ENCODE measurements around the gene TRIM41. TPM values are rescaled to one million over a fixed set of nuclear protein-coding genes. Genes with fewer than 3 reads are reported as not detected.

Gene TRIM41
- total and polyA plus RNA-seq, 9 of the 15 experiments (the other 6 are each of a cell fraction or from before 2014, with no cell fraction given): 1.8 to 47.6 (median 20.9) TPM

GRCh38 chr5:181204113-181204825, 18.8 kb upstream of the TRIM41 start (continued):
- TF ChIP-seq MYC (IDR thresholded peaks at IDR 0.05; ENCODE audit: low read depth, low read length) (peak; percentile 68; the same call in 1 of the 2 replicates), MYC (CRISPR knock-in tag; IDR thresholded peaks at IDR 0.05; ENCODE audit: borderline replicate concordance, low read depth) (no peak), SMAD1 (IDR thresholded peaks at IDR 0.05; ENCODE audit: low read depth, low read length, partially characterized antibody) (no peak), ZNF583 (CRISPR knock-in tag; IDR thresholded peaks at IDR 0.05) (no peak), ZNF143 (CRISPR knock-in tag; IDR thresholded peaks at IDR 0.05) (no peak), RBM22 (IDR thresholded peaks at IDR 0.05; ENCODE audit: low read depth, low read length, poor library complexity, severe bottlenecking) (no peak), TBL1XR1 (IDR thresholded peaks at IDR 0.05; ENCODE audit: low read length in 2 of 2) (no peak), BRF1 (IDR thresholded peaks at IDR 0.05; ENCODE audit: borderline replicate concordance, extremely low read depth, insufficient read length) (no peak), THRB (CRISPR knock-in tag; conservative IDR thresholded peaks at IDR 0.05) (no peak), RBBP5 (IDR thresholded peaks at IDR 0.05; ENCODE audit: borderline replicate concordance, insufficient read depth, low read length, poor library complexity, severe bottlenecking) (peak; percentile 73), ZNF253 (CRISPR knock-in tag; conservative IDR thresholded peaks at IDR 0.05) (no peak), ILK (tag; IDR thresholded peaks at IDR 0.05; ENCODE audit: borderline replicate concordance, low read depth) (no peak), NFYB (IDR thresholded peaks at IDR 0.05; ENCODE audit: extremely low read depth, insufficient read length) (no peak), PKNOX1 (IDR thresholded peaks at IDR 0.05) (peak; percentile 57), CREB1 (IDR thresholded peaks at IDR 0.05) (no peak), CREB1 (CRISPR knock-in tag; IDR thresholded peaks at IDR 0.05) (0 out of 2 replicates have a peak, but pooled peaks have one; percentile 11), POLR2H (tag; IDR thresholded peaks at IDR 0.05; ENCODE audit: low read depth) (no peak), BCOR (IDR thresholded peaks at IDR 0.05) (0 out of 2 replicates have a peak, but pooled peaks have one; percentile 7), DIDO1 (tag; IDR thresholded peaks at IDR 0.05; ENCODE audit: low read depth) (no peak), HMGN3 (IDR thresholded peaks at IDR 0.05; ENCODE audit: borderline replicate concordance, extremely low read depth, insufficient read length, low read depth, low read length) (peak; percentile 31), RNF219 (CRISPR knock-in tag; IDR thresholded peaks at IDR 0.05) (no peak), ZNF140 (CRISPR knock-in tag; IDR thresholded peaks at IDR 0.05) (no peak), ZBTB7A (IDR thresholded peaks at IDR 0.05; ENCODE audit: borderline replicate concordance, control insufficient read depth, low read depth, low read length) (peak; percentile 56; the same call in 1 of the 2 replicates), NR2F6 (CRISPR knock-in tag; IDR thresholded peaks at IDR 0.05) (no peak), TRIM24 (IDR thresholded peaks at IDR 0.05) (peak in 1 of 2 experiments; percentile 52; a peak in 1 of 4 replicates)

Measured in K562 (cell line).